Right renal pelvis (tissue), 4 donors: Measurements from ENCODE around the gene DLG3. TPM values are rescaled to one million over a fixed set of nuclear protein-coding genes. Genes with fewer than 3 reads are reported as not detected.
A peak's percentile ranks its signal among the peaks of the same experiment; 100 is the strongest.

Source experiments
- DNase-seq, 4 donors: peaks; one replicate each; pipeline ENCODE4 v3.0.0-alpha.2; 2013; ENCODE audit warnings: low read depth in 4 of 4, low spot score in 3 of 4, missing footprints in 1 of 4
- polyA plus RNA-seq, 4 donors: library from polyadenylated mRNA; unstranded; fragments of 120-200 nt; gene quantifications; one replicate each; pipeline ENCODE4 v1.2.1, GENCODE V29; 2013; ENCODE audit not compliant: insufficient read length in 4 of 4

Gene DLG3
- polyA plus RNA-seq, 4 donors = 37.1 to 46.4 (median 44.5) TPM

- no peak for DNase-seq
Observed at GRCh38 chrX:70437011-70437410, 7.6 kb upstream of the DLG3 start.

- no peak for DNase-seq
Observed at GRCh38 chrX:70437921-70438665, 6.5 kb upstream of the DLG3 start.

DNA sequence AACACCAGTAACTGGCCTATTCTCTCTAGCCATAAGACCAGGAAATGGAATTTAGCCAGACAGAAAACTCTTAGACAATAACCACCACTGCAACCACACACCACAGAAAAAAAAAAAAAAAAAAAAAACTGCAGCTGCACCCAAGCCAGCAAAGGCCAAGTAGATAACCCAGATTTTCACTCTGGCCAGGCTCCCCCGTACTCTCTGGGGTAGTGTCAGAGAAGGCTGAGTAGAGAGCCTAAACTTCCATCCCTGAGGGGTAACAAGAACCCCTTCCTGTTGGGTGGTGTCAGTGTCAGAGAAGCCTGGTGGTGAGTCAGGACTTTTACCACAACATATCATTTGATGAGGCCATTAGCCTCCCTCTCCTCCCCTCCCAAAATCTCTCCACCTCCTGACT is 5.6 kb upstream of the DLG3 start:
- DNase-seq = no peak

- DNase-seq = no peak
Observed at GRCh38 chrX:70442224-70442623, 2.4 kb upstream of the DLG3 start.

DNA sequence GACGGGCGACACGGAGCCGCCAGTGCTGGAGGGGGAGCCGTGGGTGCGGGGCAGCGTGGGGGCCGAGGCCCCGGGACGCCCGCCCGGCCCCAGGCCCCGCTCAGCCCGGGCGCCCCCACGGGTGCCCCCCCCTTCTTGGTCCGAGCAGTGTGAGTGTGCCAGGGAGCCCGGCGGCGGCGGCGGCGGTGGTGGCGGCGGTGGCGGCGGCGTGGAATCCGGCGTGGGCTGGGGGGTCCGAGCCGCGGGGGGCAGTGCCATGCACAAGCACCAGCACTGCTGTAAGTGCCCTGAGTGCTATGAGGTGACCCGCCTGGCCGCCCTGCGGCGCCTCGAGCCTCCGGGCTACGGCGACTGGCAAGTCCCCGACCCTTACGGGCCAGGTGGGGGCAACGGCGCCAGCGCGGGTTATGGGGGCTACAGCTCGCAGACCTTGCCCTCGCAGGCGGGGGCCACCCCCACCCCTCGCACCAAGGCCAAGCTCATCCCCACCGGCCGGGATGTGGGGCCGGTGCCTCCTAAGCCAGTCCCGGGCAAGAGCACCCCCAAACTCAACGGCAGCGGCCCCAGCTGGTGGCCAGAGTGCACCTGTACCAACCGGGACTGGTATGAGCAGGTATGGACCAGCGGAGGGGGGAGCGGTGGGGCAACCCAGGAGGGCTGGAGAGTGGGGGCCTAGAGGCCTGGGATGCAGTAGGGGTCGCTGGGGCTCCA is 466 bp downstream of the DLG3 start:
- no peak for DNase-seq

- DNase-seq = no peak
Observed at GRCh38 chrX:70445951-70446350, 1.3 kb downstream of the DLG3 start.

- no peak for DNase-seq
Observed at GRCh38 chrX:70446380-70447350, 2.0 kb downstream of the DLG3 start.

DNA sequence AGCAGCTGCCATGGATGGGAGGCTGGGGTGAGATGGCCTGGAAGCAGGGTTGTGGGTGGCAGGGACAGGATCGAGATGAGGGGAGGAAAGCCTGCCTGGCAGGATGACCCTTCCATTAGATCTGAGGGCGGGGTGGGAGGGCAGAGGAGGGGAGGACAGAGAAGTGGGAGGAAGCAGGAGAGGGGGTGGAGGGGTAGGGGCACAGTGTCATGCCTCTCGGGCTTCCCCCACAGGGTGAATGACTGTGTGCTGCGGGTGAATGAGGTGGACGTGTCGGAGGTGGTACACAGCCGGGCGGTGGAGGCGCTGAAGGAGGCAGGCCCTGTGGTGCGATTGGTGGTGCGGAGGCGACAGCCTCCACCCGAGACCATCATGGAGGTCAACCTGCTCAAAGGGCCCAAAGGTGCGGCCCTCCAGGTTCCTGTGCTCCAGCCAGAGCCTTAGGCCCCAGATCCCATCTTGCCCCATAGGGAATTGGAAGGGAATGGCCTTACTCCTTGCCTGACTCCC is 4.9 kb downstream of the DLG3 start:
- no peak for DNase-seq

- DNase-seq = no peak
Observed at GRCh38 chrX:70452143-70452733, 7.6 kb downstream of the DLG3 start.

- no peak for DNase-seq
Observed at GRCh38 chrX:70453024-70453618, 8.5 kb downstream of the DLG3 start.

DNA sequence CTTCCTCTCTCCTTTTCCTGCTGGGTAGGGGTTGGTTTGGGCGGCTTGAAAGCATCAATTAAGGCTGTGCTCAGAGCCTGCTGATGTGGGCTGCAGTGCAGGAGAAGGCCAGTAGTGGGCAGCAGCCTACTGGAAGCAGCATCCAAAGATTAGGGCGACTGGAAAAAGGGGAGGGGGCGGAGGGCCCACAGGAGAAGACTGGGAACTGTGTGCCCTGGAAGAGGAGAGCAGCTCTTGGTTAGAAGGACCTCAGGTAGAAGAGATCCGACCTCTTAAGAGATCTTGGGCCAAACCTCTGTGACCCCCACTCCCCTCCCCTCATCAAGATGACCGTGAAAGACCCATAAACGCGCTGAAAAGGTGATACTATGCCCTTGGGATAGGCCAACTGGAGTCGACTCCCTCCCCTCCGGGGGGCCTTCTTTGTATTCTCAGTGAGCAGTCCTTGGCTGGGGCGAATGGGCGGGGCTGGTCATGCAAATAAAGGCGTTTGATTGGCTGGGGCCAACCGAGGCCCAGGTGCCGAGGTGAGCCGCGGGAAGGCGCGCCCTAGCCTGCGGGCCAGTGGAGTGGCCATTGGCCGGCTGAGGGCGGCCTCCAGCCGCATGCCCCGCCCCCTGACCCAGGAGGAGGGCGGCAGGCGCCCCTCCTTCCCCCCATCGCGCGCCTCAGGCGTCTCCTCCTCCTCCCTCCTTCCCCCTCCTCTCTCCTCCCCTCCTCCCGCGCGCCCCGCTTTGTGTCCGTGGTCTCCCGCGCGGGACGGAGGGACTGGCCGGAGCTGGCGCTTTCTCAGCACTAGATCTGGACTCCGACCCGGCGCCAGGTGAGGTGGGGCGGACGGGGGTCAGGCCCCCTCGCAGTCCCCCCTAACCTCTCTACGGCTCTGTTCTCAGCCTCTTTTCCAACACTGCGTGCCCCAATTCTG is 10.1 kb downstream of the DLG3 start:
- DNase-seq = peak in 3 of 4 donors; percentile 51 to 73 (median 69)

DNA sequence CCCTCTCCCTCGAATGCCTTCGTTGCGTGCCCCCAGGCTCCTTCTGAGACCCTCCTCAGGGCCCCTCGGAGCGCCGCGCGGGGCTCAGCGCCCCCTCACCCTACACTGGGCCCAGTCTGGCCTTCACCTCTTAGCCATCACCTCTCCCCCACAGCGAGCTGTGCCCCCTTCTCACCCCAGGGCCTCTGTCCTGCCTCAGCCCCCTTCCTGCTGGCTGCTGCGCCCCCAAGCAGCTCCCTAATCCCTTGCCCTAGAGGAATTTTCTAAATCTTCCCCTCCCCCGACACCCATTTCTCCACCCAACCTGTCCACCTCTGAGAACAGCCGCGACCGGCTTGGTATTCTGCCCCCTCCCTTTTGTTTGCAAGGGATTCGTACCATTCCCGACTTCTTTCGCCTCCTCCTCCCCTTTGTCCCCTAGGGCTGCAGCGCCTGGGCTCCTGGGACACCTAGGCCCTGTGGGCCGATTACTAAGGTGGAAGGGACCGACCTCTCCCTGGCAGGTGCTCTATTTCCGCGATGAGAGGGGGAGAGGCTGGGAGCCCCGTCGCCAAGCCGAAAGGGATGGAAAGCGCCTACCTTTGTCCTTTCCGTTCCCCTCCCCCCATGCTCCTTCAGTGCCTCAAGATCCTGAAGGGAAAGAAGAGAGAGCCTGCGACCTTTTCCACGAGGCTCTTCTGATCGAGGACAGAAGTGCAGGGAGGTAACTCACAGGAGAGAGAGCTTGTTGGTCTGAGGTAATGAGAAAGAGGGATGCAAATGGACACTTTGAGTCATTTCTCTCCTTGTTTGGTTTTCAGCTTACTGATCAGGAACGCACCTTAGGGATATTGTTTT is 10.9 kb downstream of the DLG3 start:
- no peak for DNase-seq

DNA sequence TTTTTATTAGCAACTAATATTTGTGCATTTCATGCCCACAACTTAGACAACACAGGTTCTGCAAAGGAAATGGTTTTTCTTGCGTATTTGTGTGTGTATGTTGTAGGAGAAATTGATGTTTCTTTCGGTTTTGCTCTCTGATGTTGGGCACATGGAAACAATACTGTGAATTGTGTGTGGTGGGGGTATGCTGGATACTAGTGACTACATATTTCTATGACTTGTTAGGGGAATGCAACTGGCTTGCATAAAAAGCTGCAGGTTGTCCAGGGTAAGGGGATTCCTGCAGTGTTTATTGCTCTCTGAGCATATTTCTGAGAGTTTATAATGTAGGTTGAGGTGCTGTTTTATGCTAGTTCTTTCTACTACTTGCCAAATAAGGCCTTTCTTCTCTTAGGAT is 11.6 kb downstream of the DLG3 start:
- no peak for DNase-seq

DNA sequence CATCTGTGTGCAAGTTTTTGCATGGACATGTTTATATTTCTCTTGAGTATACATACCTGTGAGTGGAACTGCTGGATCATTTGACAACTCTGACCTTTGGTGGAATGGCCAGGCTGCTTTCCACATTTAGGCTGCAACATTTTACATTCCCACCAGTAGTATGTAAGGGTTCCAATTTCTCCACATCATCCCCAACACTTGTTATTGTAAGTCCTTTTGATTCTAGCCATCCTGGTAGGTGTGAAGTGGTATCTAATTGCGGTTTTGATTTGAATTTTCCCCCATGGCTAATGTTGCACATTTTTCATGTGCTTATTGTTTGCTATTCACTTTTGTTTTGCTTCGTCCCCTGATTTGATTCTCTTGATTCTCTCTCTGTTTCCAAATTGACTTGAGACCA is 16.4 kb downstream of the DLG3 start:
- no peak for DNase-seq

DNA sequence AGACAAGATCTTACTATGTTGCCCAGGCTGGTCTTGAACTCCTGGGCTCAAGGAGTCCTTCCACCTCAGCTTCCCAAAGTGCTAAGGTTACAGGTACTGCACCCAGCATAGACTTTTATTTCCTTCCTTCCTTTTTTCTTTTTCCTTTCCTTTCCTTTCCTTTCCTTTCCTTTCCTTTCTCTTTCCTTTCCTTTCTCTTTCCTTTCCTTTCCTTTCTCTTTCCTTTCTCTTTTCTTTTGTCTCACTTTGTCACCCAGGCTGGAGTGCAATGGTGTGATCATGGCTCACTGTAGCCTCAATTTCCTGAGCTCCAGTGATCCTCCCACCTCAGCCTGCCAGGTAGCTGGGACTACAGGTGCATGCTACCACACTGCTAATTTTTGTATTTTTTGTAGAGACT is 19.4 kb downstream of the DLG3 start:
- no peak for DNase-seq

GRCh38 chrX:70466968-70467367 is 22.3 kb downstream of the DLG3 start:
- DNase-seq = no peak

DNA sequence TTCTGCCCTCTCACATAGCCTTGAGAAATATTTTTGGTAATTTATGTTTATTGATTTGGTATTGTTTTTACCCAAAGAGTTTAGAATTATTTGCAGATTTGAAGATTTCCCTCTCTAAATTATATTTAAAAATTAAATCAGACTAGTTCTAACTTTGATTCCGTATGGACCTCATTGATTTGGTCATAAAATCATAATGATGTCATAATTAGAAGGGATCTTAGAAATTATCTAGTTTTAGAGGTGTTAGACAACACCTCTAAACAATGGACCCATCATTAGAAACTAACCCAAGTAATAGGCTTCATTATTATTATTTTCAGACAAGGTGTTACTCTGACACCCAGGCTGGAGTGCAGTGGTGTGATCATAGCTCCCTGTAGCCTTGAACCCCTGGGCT is 24.1 kb downstream of the DLG3 start:
- no peak for DNase-seq

DNA sequence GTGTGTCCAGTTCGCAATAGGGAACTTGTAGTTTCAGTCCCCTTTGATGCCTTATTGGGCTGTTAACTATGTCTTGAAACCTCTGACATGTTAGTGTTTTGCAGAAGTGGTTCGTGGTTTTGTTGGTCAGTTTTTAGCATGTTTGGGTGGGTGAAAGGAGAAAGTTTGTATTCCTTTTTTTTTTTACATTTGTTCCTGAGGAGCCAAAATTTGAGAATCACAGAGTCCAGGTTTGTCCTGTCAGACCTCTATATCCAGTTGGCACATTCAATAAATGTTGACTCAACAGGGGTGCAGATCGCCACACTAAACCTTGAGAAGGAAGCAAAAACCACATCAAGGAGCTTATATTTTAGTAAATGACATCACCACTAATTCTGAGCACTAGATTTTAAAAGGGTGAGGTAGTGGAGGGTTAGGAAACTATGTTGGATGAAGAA is 26.2 kb downstream of the DLG3 start:
- no peak for DNase-seq
